ENCODE measurements around the gene OSER1. TPM values are rescaled to one million over a fixed set of nuclear protein-coding genes. Genes with fewer than 3 reads are reported as not detected.

OSER1 gene
- total RNA-seq, 5 donors from 2014 or later (not counting 1 experiment from before 2014, with no cell fraction given): 28.7 to 96.7 (median 35.4) TPM

DNA sequence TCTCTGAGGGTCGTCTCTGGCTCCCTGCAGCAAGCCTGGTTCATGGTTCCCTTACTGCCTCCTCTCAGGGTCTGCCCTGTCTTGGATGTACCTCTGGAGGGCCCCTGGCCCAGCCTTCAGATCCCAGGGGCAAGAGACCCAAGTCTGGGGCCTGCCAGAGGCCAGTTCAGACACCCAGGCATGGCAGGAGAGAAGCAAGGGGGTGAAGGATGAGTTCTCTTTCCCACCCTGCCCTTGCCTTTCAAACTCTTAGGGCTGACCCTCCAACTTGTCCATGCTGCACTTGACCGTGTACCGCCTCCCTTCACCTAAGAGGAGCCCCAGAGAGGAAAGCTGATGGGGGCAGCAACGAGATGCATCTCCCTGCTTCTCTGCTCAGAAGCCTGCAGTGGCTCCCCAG is 40.7 kb upstream of the OSER1 start:
- no peak overlapping the region for H3K4me3 Mint-ChIP-seq
- peaks cover 4 to 28% of the 10 kb centered on the region in 2 experiments for H3K27me3 ChIP-seq (replicated peaks in 1 of 2; ENCODE audit: control insufficient read depth in 2 of 2, extremely low read depth in 1 of 2, insufficient read depth in 2 of 2, low read length in 1 of 2)
- no peak overlapping the region for H3K27ac Mint-ChIP-seq
- ATAC-seq (replicated peaks in 1 of 4) (no peak), DNase-seq (no peak)
- no CpG with 5 or more reads among the region's 4 CpGs for WGBS (ENCODE audit: insufficient coverage)
- H3K4me1 ChIP-seq (ENCODE audit: control insufficient read depth in 1 of 2, extremely low read depth in 1 of 2, insufficient read depth in 2 of 2, low read length in 2 of 2): peaks cover 0 to 11% of the 10 kb centered on the region in 2 experiments
- H3K9me3 ChIP-seq: no peaks in the 10 kb centered on the region
- H3K27ac ChIP-seq (ENCODE audit: low read length): no peak overlapping the region
- no peak overlapping the region for H3K4me3 ChIP-seq (ENCODE audit: control insufficient read depth in 1 of 2, extremely low read depth in 1 of 2, low read length in 1 of 2)
- CTCF ChIA-PET: no interaction called here
- no peaks in the 10 kb centered on the region for H3K9me3 Mint-ChIP-seq
- peaks cover 5% of the 10 kb centered on the region for H3K36me3 Mint-ChIP-seq
- POLR2A ChIA-PET: no interaction called here
- no peaks in the 10 kb centered on the region for H3K36me3 ChIP-seq (ENCODE audit: control insufficient read depth in 2 of 2, extremely low read depth in 1 of 2, insufficient read depth in 1 of 2, low read length in 1 of 2)
- H3K4me1 Mint-ChIP-seq: peaks cover 8 to 9% (median 8%) of the 10 kb centered on the region in 3 donors
- peaks cover 16 to 26% of the 10 kb centered on the region in 2 donors for H3K27me3 Mint-ChIP-seq

DNA sequence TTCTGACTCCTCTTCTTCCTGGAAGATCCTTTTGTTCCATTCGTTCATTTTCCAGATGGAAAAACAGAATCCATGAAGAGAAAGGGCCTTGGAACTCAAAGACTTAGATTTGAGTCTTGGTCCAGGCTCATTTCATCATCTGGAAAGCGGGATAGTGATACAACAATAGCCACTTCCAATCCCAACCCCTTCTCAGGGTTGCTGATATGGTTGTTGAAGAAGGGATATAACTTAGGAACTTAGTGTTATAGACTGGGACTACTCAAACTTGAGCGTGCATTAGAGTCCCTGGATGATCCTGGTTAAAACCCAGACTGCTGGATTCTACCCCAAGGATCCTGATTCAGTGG is 37.8 kb upstream of the OSER1 start:
- Mint-ChIP-seq H3K27ac (no peak overlapping the region), H3K4me1 (peaks cover 8 to 9% (median 8%) of the 10 kb centered on the region in 3 donors), H3K9me3 (no peaks in the 10 kb centered on the region), H3K4me3 (peak overlapping the region in 1 of 3 donors; percentile 40), H3K27me3 (peaks cover 16 to 26% of the 10 kb centered on the region in 2 donors), H3K36me3 (peaks cover 5% of the 10 kb centered on the region)
- Histone ChIP-seq H3K27ac (ENCODE audit: low read length) (no peak overlapping the region), H3K27me3 (replicated peaks in 1 of 2; ENCODE audit: control insufficient read depth in 2 of 2, extremely low read depth in 1 of 2, insufficient read depth in 2 of 2, low read length in 1 of 2) (peaks cover 6 to 28% of the 10 kb centered on the region in 2 experiments), H3K9me3 (no peaks in the 10 kb centered on the region), H3K4me3 (ENCODE audit: control insufficient read depth in 1 of 2, extremely low read depth in 1 of 2, low read length in 1 of 2) (no peak overlapping the region), H3K36me3 (ENCODE audit: control insufficient read depth in 2 of 2, extremely low read depth in 1 of 2, insufficient read depth in 1 of 2, low read length in 1 of 2) (no peaks in the 10 kb centered on the region), H3K4me1 (ENCODE audit: control insufficient read depth in 1 of 2, extremely low read depth in 1 of 2, insufficient read depth in 2 of 2, low read length in 2 of 2) (peaks cover 0 to 11% of the 10 kb centered on the region in 2 experiments)
- no peak for DNase-seq
- CTCF ChIA-PET: no interaction called here
- WGBS (ENCODE audit: insufficient coverage): 50% methylated on average over 2 of the region's 3 CpGs
- ATAC-seq (replicated peaks in 1 of 4): no peak
- POLR2A ChIA-PET: interaction anchor here in 1 of 2 donors (0.5 kb wide), 1 partner anchor 114 kb away, joined by 5 read pairs; no protein-coding TSS in a partner anchor

DNA sequence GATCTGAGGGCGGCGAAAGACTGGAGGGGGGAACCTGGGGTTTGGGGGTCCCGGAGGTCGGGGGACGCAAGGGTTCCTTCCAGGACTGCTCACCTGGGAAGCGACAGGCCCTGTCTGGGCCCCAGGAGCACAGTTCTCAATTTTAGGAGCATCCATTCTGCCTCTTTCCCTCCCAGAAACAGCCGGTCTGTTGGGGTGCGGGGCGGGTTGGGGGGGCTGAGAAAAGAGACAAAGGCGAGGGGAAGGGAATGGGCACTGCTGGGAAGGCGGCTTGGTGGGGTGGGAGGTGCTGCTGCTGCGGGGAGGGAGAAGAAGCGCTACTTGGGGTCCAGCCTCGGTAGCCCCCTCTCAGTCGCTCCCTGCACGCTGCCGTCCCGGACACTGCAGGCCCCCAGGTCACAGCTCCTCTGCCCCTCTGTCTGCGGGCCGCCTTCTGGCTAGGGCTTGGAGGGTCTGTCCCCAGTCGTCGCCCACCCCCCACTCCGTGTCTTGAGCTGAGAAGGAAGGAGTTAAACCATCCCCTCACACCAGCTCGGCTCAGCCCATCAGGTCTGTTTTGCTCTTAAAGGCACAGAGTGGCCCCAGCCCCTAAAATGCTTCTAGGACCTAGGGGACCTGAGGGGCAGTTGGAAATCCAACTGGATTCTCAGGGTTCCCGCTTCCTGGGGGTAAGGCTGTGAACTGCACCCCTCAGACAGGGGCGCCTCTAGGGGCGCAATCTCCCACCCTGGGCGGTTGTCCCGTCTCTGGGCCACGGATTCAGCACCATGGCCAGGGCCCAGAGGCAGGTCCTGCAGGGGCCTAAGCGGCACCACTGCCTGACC is 37.2 kb upstream of the OSER1 start:
- peaks cover 16 to 26% of the 10 kb centered on the region in 2 donors for H3K27me3 Mint-ChIP-seq
- peak in 11 of 35 experiments; percentile 9 to 26 (median 16) for DNase-seq
- no peaks in the 10 kb centered on the region for H3K9me3 ChIP-seq
- H3K36me3 Mint-ChIP-seq: peaks cover 1% of the 10 kb centered on the region
- H3K4me3 ChIP-seq (ENCODE audit: control insufficient read depth in 1 of 2, extremely low read depth in 1 of 2, low read length in 1 of 2): no peak overlapping the region
- H3K27ac ChIP-seq (ENCODE audit: low read length): no peak overlapping the region
- H3K4me1 Mint-ChIP-seq: peaks cover 8 to 9% (median 8%) of the 10 kb centered on the region in 3 donors
- ChIA-PET POLR2A (interaction anchor here in 1 of 2 donors (0.5 kb wide), 1 partner anchor 115 kb away, joined by 5 read pairs; no protein-coding TSS in a partner anchor), CTCF (no interaction called here)
- no peaks in the 10 kb centered on the region for H3K9me3 Mint-ChIP-seq
- 26% methylated on average over 16 of the region's 31 CpGs for WGBS (ENCODE audit: insufficient coverage)
- H3K4me1 ChIP-seq (ENCODE audit: control insufficient read depth in 1 of 2, extremely low read depth in 1 of 2, insufficient read depth in 2 of 2, low read length in 2 of 2): peaks cover 0 to 11% of the 10 kb centered on the region in 2 experiments
- peak overlapping the region in 1 of 3 donors; percentile 40 for H3K4me3 Mint-ChIP-seq
- no peak for ATAC-seq (replicated peaks in 1 of 4)
- H3K27me3 ChIP-seq (replicated peaks in 1 of 2; ENCODE audit: control insufficient read depth in 2 of 2, extremely low read depth in 1 of 2, insufficient read depth in 2 of 2, low read length in 1 of 2): peaks cover 6 to 28% of the 10 kb centered on the region in 2 experiments
- H3K36me3 ChIP-seq (ENCODE audit: control insufficient read depth in 2 of 2, extremely low read depth in 1 of 2, insufficient read depth in 1 of 2, low read length in 1 of 2): no peaks in the 10 kb centered on the region
- no peak overlapping the region for H3K27ac Mint-ChIP-seq

DNA sequence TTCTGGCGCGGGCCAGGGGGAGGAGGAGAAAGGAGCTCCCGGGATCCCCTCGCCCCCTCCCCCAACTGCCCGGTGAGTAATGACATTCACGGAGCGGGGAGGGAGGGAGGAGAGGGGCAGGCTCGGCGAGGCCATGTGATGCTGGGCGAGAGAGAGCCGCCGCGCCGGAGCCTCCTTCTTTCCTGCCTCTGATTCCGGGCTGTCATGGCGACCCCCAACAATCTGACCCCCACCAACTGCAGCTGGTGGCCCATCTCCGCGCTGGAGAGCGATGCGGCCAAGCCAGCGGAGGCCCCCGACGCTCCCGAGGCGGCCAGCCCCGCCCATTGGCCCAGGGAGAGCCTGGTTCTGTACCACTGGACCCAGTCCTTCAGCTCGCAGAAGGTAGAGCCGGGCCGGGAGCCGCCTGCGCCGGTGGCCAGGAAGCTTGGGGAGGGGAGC is 36.6 kb upstream of the OSER1 start, which contains the start of gene GDAP1L1:
Gene GDAP1L1, plus strand, starts transcription at position 178 of the 441 bp plus-strand sequence. Its CDS starts 27 bp downstream, at position 205.
- Histone ChIP-seq H3K9me3 (no peaks in the 10 kb centered on the region), H3K4me3 (ENCODE audit: control insufficient read depth in 1 of 2, extremely low read depth in 1 of 2, low read length in 1 of 2) (no peak within 1 kb of the TSS), H3K4me1 (ENCODE audit: control insufficient read depth in 1 of 2, extremely low read depth in 1 of 2, insufficient read depth in 2 of 2, low read length in 2 of 2) (peaks cover 0 to 11% of the 10 kb centered on the region in 2 experiments), H3K27me3 (replicated peaks in 1 of 2; ENCODE audit: control insufficient read depth in 2 of 2, extremely low read depth in 1 of 2, insufficient read depth in 2 of 2, low read length in 1 of 2) (peaks cover 6 to 28% of the 10 kb centered on the region in 2 experiments), H3K36me3 (ENCODE audit: control insufficient read depth in 2 of 2, extremely low read depth in 1 of 2, insufficient read depth in 1 of 2, low read length in 1 of 2) (no peaks in the 10 kb centered on the region), H3K27ac (ENCODE audit: low read length) (no peak within 1 kb of the TSS)
- no peak within 1 kb of the TSS for H3K27ac Mint-ChIP-seq
- peaks cover 0 to under 1% (median 0%) of the 10 kb centered on the region in 3 donors for H3K9me3 Mint-ChIP-seq
- WGBS (ENCODE audit: insufficient coverage): 7% methylated on average over 23 of the region's 32 CpGs
- CTCF ChIA-PET: interaction anchor here in 1 of 2 donors (0.6 kb wide), 1 partner anchor 1056 kb away, joined by 4 read pairs; no protein-coding TSS in a partner anchor
- peaks cover 16 to 26% of the 10 kb centered on the region in 2 donors for H3K27me3 Mint-ChIP-seq
- ATAC-seq (replicated peaks in 1 of 4) (no peak), DNase-seq (no peak)
- H3K4me1 Mint-ChIP-seq: peaks cover 8 to 9% (median 8%) of the 10 kb centered on the region in 3 donors
- POLR2A ChIA-PET: interaction anchor here in 1 of 2 donors (0.6 kb wide), 1 partner anchor 8 kb away, joined by 3 read pairs; no protein-coding TSS in a partner anchor
- H3K36me3 Mint-ChIP-seq: peaks cover under 1% of the 10 kb centered on the region
- H3K4me3 Mint-ChIP-seq: peak within 1 kb of the TSS in 1 of 3 donors; percentile 65

DNA sequence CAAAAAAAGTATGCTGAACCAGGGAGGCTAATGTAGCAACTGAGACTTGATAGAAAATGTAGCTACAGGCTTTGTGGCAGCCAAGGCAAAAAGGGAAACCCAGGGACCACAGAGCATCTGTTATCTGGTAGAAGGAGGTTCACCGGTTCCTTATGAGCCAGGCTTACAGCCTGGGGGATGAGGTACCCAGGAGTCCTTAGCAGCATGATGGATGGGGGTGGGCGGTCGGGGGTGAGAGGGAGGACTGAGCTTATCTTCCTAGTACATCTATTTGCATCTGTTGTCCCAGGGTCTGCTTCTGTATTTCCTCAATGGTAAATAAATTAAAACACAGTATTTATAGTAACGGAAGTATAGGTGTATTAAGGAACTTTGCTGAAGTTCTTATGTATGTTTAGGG is 35.4 kb upstream of the OSER1 start:
- CTCF ChIA-PET: no interaction called here
- H3K36me3 ChIP-seq (ENCODE audit: control insufficient read depth in 2 of 2, extremely low read depth in 1 of 2, insufficient read depth in 1 of 2, low read length in 1 of 2): no peaks in the 10 kb centered on the region
- ATAC-seq (replicated peaks in 1 of 4) (no peak), DNase-seq (no peak)
- Mint-ChIP-seq H3K4me3 (no peak overlapping the region), H3K27me3 (peaks cover 16 to 28% of the 10 kb centered on the region in 2 donors), H3K4me1 (peaks cover 8 to 9% (median 8%) of the 10 kb centered on the region in 3 donors), H3K27ac (no peak overlapping the region), H3K36me3 (peaks cover 7% of the 10 kb centered on the region), H3K9me3 (peaks cover 0 to 3% (median 0%) of the 10 kb centered on the region in 3 donors)
- WGBS (ENCODE audit: insufficient coverage): no CpG with 5 or more reads among the region's 4 CpGs
- POLR2A ChIA-PET: no interaction called here
- H3K27ac ChIP-seq (ENCODE audit: low read length): no peak overlapping the region
- H3K4me3 ChIP-seq (ENCODE audit: control insufficient read depth in 1 of 2, extremely low read depth in 1 of 2, low read length in 1 of 2): no peak overlapping the region
- H3K27me3 ChIP-seq (replicated peaks in 1 of 2; ENCODE audit: control insufficient read depth in 2 of 2, extremely low read depth in 1 of 2, insufficient read depth in 2 of 2, low read length in 1 of 2): peaks cover 6 to 30% of the 10 kb centered on the region in 2 experiments
- no peaks in the 10 kb centered on the region for H3K9me3 ChIP-seq
- peaks cover 0 to 11% of the 10 kb centered on the region in 2 experiments for H3K4me1 ChIP-seq (ENCODE audit: control insufficient read depth in 1 of 2, extremely low read depth in 1 of 2, insufficient read depth in 2 of 2, low read length in 2 of 2)

DNA sequence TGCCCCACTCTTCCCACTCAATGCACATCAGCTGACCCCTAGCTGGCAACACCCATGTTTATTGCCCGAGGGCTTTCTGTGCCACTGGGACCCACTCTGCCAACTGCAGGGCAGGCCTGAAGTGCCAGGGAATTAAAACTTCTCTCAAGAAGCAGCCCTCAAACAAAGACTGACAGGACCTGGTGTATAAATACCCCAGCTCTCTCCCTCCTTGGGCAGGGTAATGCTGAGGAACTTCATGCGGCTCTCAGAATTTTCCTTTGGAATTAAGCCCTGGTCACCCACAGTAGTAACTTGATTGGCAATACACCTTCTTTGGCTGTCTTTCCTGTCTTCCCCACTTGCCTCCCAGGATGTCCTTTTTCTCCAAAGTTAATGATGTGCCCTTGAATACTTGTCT is 31.2 kb upstream of the OSER1 start:
- H3K36me3 Mint-ChIP-seq: peaks cover 12% of the 10 kb centered on the region
- ChIA-PET CTCF (no interaction called here), POLR2A (no interaction called here)
- H3K4me3 Mint-ChIP-seq: no peak overlapping the region
- no peak overlapping the region for H3K27ac ChIP-seq (ENCODE audit: low read length)
- peaks cover 3 to 4% of the 10 kb centered on the region in 2 experiments for H3K27me3 ChIP-seq (replicated peaks in 1 of 2; ENCODE audit: control insufficient read depth in 2 of 2, extremely low read depth in 1 of 2, insufficient read depth in 2 of 2, low read length in 1 of 2)
- no peaks in the 10 kb centered on the region for H3K36me3 ChIP-seq (ENCODE audit: control insufficient read depth in 2 of 2, extremely low read depth in 1 of 2, insufficient read depth in 1 of 2, low read length in 1 of 2)
- H3K4me1 Mint-ChIP-seq: peaks cover 2 to 5% (median 2%) of the 10 kb centered on the region in 3 donors
- peaks cover 0 to 6% of the 10 kb centered on the region in 2 donors for H3K27me3 Mint-ChIP-seq
- H3K4me1 ChIP-seq (ENCODE audit: control insufficient read depth in 1 of 2, extremely low read depth in 1 of 2, insufficient read depth in 2 of 2, low read length in 2 of 2): no peaks in the 10 kb centered on the region
- WGBS (ENCODE audit: insufficient coverage): 100% methylated on average over 2 of the region's 2 CpGs
- H3K4me3 ChIP-seq (ENCODE audit: control insufficient read depth in 1 of 2, extremely low read depth in 1 of 2, low read length in 1 of 2): no peak overlapping the region
- H3K27ac Mint-ChIP-seq: no peak overlapping the region
- ATAC-seq (replicated peaks in 1 of 4): no peak
- peaks cover 0 to 3% (median 0%) of the 10 kb centered on the region in 3 donors for H3K9me3 Mint-ChIP-seq
- DNase-seq: no peak
- H3K9me3 ChIP-seq: no peaks in the 10 kb centered on the region

Measured in T-cell (primary cell).